WTC11 (cell line): ENCODE measurements around the gene SIGLEC7.

Experiments
- CBFB ChIP-seq: sonication (generic); formaldehyde crosslinking; IDR thresholded peaks from 2 replicates; pipeline ENCODE4 v1.8.1; 2022; ENCODE audit warnings: mild to moderate bottlenecking, low read depth, missing genetic modification reagents
- ESRRA ChIP-seq: sonication (generic); formaldehyde crosslinking; IDR thresholded peaks from 2 replicates; pipeline ENCODE4 v1.8.1; 2022; ENCODE audit warnings: mild to moderate bottlenecking, missing genetic modification reagents, borderline replicate concordance
- NFYB ChIP-seq: sonication (generic); formaldehyde crosslinking; conservative IDR thresholded peaks from 2 replicates; pipeline ENCODE4 v1.8.0; 2022; ENCODE audit warnings: low read depth, missing genetic modification reagents
- SOX15 ChIP-seq: fragments of 250-450 bp; sonication (Bioruptor Pico); IDR thresholded peaks from 2 replicates; pipeline ENCODE4 v1.9.0; 2021; ENCODE audit warnings: mild to moderate bottlenecking
- SP1 ChIP-seq: sonication (generic); formaldehyde crosslinking; conservative IDR thresholded peaks from 2 replicates; pipeline ENCODE4 v1.8.1; 2022; ENCODE audit warnings: missing genetic modification reagents
- ZBTB21 ChIP-seq: sonication (generic); formaldehyde crosslinking; IDR thresholded peaks from 2 replicates; pipeline ENCODE4 v1.8.1; 2023; ENCODE audit warnings: mild to moderate bottlenecking, missing genetic modification reagents, borderline replicate concordance
- TF ChIP-seq, protein P1 (sequence below): fragments of 200-600 bp; IDR thresholded peaks from 2 replicates; pipeline ENCODE4 v1.8.0; 2022; ENCODE audit warnings: antibody characterized with exemption
- TF ChIP-seq, protein P2 (sequence below): sonication (generic); formaldehyde crosslinking; IDR thresholded peaks from 2 replicates; pipeline ENCODE4 v1.8.0; 2022; ENCODE audit warnings: mild to moderate bottlenecking, missing genetic modification reagents
- TF ChIP-seq, protein P3 (sequence below): sonication (generic); formaldehyde crosslinking; IDR thresholded peaks from 2 replicates; pipeline ENCODE4 v1.8.1; 2023; ENCODE audit warnings: mild to moderate bottlenecking, missing genetic modification reagents, moderate library complexity
- TF ChIP-seq, protein P4 (sequence below): sonication (generic); formaldehyde crosslinking; IDR thresholded peaks from 2 replicates; pipeline ENCODE4 v1.8.0; 2023; ENCODE audit warnings: missing genetic modification reagents
- TF ChIP-seq, protein P5 (sequence below): sonication (generic); formaldehyde crosslinking; IDR thresholded peaks from 2 replicates; pipeline ENCODE4 v1.8.1; 2022; ENCODE audit warnings: low read depth, missing genetic modification reagents, borderline replicate concordance
- TF ChIP-seq, protein P6 (sequence below): sonication (generic); formaldehyde crosslinking; IDR thresholded peaks from 2 replicates; pipeline ENCODE4 v1.8.1; 2023; ENCODE audit warnings: mild to moderate bottlenecking, missing genetic modification reagents, borderline replicate concordance
- TF ChIP-seq, protein P7 (sequence below): sonication (generic); formaldehyde crosslinking; IDR thresholded peaks from 2 replicates; pipeline ENCODE4 v1.8.1; 2022; ENCODE audit warnings: missing genetic modification reagents, borderline replicate concordance

DNA sequence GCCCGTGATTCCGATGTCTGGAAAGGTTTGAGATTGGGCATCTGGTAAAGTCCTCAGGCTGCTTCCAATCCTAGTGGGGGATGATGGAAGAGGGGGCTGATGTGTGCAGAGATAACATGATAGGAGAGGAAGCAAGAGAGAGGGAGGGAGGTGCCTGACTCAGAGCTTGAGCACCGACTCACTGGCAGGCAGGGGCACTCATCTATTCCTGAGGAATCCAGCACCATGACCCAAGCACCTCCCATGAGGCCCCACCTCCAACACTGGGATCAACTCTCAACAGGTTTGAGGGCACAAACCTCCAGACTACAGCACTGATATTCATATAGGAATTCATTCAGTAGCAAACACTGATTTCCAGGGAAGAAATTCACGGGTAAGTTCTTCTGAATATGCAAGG is 23.0 kb upstream of the SIGLEC7 start:
- no peak for TF ChIP-seq SP1 (CRISPR knock-in tag)
- TF ChIP-seq, protein P1, sequence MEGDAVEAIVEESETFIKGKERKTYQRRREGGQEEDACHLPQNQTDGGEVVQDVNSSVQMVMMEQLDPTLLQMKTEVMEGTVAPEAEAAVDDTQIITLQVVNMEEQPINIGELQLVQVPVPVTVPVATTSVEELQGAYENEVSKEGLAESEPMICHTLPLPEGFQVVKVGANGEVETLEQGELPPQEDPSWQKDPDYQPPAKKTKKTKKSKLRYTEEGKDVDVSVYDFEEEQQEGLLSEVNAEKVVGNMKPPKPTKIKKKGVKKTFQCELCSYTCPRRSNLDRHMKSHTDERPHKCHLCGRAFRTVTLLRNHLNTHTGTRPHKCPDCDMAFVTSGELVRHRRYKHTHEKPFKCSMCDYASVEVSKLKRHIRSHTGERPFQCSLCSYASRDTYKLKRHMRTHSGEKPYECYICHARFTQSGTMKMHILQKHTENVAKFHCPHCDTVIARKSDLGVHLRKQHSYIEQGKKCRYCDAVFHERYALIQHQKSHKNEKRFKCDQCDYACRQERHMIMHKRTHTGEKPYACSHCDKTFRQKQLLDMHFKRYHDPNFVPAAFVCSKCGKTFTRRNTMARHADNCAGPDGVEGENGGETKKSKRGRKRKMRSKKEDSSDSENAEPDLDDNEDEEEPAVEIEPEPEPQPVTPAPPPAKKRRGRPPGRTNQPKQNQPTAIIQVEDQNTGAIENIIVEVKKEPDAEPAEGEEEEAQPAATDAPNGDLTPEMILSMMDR: no peak
- TF ChIP-seq, protein P2, sequence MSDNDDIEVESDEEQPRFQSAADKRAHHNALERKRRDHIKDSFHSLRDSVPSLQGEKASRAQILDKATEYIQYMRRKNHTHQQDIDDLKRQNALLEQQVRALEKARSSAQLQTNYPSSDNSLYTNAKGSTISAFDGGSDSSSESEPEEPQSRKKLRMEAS (CRISPR knock-in tag): no peak
- TF ChIP-seq, protein P3, sequence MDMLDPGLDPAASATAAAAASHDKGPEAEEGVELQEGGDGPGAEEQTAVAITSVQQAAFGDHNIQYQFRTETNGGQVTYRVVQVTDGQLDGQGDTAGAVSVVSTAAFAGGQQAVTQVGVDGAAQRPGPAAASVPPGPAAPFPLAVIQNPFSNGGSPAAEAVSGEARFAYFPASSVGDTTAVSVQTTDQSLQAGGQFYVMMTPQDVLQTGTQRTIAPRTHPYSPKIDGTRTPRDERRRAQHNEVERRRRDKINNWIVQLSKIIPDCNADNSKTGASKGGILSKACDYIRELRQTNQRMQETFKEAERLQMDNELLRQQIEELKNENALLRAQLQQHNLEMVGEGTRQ (CRISPR knock-in tag): no peak
- no peak for TF ChIP-seq NFYB (CRISPR knock-in tag)
- TF ChIP-seq, protein P4, sequence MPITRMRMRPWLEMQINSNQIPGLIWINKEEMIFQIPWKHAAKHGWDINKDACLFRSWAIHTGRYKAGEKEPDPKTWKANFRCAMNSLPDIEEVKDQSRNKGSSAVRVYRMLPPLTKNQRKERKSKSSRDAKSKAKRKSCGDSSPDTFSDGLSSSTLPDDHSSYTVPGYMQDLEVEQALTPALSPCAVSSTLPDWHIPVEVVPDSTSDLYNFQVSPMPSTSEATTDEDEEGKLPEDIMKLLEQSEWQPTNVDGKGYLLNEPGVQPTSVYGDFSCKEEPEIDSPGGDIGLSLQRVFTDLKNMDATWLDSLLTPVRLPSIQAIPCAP (CRISPR knock-in tag): no peak
- TF ChIP-seq CBFB (CRISPR knock-in tag): no peak
- TF ChIP-seq ESRRA: no peak
- TF ChIP-seq, protein P5, sequence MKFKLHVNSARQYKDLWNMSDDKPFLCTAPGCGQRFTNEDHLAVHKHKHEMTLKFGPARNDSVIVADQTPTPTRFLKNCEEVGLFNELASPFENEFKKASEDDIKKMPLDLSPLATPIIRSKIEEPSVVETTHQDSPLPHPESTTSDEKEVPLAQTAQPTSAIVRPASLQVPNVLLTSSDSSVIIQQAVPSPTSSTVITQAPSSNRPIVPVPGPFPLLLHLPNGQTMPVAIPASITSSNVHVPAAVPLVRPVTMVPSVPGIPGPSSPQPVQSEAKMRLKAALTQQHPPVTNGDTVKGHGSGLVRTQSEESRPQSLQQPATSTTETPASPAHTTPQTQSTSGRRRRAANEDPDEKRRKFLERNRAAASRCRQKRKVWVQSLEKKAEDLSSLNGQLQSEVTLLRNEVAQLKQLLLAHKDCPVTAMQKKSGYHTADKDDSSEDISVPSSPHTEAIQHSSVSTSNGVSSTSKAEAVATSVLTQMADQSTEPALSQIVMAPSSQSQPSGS (CRISPR knock-in tag): no peak
- no peak for TF ChIP-seq SOX15 (CRISPR knock-in tag)
- no peak for TF ChIP-seq ZBTB21 (CRISPR knock-in tag)
- TF ChIP-seq, protein P6, sequence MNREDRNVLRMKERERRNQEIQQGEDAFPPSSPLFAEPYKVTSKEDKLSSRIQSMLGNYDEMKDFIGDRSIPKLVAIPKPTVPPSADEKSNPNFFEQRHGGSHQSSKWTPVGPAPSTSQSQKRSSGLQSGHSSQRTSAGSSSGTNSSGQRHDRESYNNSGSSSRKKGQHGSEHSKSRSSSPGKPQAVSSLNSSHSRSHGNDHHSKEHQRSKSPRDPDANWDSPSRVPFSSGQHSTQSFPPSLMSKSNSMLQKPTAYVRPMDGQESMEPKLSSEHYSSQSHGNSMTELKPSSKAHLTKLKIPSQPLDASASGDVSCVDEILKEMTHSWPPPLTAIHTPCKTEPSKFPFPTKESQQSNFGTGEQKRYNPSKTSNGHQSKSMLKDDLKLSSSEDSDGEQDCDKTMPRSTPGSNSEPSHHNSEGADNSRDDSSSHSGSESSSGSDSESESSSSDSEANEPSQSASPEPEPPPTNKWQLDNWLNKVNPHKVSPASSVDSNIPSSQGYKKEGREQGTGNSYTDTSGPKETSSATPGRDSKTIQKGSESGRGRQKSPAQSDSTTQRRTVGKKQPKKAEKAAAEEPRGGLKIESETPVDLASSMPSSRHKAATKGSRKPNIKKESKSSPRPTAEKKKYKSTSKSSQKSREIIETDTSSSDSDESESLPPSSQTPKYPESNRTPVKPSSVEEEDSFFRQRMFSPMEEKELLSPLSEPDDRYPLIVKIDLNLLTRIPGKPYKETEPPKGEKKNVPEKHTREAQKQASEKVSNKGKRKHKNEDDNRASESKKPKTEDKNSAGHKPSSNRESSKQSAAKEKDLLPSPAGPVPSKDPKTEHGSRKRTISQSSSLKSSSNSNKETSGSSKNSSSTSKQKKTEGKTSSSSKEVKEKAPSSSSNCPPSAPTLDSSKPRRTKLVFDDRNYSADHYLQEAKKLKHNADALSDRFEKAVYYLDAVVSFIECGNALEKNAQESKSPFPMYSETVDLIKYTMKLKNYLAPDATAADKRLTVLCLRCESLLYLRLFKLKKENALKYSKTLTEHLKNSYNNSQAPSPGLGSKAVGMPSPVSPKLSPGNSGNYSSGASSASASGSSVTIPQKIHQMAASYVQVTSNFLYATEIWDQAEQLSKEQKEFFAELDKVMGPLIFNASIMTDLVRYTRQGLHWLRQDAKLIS (CRISPR knock-in tag): no peak
- TF ChIP-seq, protein P7, sequence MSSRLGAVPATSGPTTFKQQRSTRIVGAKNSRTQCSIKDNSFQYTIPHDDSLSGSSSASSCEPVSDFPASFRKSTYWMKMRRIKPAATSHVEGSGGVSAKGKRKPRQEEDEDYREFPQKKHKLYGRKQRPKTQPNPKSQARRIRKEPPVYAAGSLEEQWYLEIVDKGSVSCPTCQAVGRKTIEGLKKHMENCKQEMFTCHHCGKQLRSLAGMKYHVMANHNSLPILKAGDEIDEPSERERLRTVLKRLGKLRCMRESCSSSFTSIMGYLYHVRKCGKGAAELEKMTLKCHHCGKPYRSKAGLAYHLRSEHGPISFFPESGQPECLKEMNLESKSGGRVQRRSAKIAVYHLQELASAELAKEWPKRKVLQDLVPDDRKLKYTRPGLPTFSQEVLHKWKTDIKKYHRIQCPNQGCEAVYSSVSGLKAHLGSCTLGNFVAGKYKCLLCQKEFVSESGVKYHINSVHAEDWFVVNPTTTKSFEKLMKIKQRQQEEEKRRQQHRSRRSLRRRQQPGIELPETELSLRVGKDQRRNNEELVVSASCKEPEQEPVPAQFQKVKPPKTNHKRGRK: no peak
